CMK (cell line): Measurements from ENCODE around the gene S100A4.
"Not testable (repeated sequence)": the region's sequence is repeated elsewhere in the genome, so short reads cannot be mapped to it uniquely, and the experiment has no call there.

ENCODE experiments used
- DNase-seq: peaks from one replicate; pipeline ENCODE4 v3.0.0-alpha.2; 2010; ENCODE audit warnings: low read depth

S100A4 gene

DNA sequence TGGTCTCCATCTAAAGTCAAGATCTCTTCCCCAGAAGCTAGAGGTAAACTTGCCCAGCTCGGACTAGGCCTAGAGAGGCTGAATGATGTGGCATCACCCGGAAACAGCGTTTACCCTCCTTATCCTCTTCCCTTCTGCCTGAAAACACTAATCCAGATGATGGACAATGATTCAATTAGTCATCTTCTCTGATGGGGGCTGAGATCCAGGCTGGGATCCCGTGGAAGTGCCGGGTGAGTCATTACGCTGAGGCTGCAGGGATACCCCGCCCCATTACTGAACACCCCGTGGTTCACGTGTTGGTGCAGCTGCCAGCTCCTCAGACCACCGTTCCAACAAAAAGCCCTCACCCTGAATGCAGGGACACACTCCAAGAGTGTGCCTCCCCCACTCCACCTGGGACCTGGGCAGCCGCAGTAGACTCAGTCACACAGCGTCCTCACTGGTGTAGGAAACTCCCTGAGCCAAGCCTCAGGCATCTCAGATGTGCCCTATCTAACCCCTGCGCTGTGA, 11.9 kb downstream of the S100A4 start:
- DNase-seq = no peak

DNA sequence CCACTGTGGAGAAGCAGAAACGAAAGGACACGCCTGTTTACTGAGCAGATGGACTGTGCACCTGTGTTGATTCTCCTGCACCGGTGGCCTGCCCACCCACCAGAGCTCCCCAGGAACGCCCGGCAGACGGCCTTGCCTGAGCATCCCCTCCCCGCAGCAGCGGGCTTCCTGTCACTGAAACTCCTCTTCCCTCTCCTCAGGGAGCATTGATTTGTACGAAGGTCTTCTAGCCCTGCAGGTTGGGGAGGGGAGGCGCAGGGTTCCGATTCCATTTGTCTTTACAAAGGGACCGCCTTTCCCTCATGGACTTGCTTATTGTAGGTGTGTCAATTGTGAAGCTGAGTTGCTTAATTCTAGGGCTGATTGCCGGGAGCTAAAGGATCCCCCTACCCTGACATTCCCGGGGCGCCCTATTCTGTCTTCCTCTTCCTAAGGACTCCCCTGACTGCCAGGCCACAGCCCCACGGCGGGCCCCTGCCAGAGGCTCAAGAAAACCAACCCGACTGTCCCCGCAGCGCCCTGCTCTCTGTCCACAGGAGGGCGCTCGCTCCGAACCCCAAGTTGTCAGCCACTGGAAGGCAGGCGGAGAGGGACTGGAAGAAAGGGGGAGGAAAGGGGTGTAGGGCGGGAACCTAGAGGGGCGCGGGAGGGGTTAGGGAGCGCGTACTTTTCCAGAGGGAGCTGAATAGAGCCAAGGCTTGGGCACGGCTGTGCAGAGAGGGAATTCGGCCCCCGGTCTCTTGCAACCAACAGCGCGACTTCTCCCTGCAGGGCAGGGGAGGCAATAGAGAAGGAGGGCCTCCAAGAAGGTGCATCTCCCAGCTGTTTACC, 12.6 kb downstream of the S100A4 start:
- no peak for DNase-seq

DNA sequence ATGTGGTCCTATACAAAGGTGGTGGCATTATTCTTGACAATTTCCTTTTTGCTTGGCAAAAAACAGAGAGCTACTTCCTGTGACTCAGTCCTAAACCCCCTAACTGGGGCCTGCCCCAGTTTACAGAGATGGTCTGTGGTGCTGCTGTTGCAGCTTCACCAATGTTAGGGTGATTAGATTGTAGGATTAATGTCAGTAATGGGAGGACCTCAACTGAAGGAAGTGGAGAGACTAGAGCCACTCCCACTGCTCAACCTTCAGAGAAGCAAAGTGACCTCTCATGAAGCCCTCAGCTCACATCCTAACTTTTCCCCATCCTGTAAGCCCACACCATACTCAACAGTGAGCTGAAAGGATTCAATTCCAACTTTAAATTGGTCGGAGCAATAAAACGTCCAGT, 13.4 kb downstream of the S100A4 start:
- no peak for DNase-seq

DNA sequence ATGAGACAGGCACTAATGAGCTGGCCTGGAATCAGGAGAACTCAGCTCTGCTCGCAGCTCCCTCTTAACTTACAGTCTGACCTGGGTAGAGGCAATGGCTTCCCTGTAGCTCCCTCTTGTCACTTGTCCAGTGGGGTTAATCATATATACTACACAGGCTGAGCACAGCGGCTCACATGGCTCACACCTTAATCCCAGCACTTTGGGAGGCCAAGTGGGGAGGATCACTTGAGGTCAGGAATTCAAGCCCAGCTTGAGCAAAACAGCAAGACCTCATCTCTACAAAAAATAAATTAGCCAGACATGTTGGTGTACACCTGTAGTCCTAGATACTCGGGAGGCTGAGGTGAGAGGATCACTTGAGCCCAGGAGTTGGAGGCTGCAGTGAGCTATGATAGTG, 14.0 kb downstream of the S100A4 start:
- no peak for DNase-seq

DNA sequence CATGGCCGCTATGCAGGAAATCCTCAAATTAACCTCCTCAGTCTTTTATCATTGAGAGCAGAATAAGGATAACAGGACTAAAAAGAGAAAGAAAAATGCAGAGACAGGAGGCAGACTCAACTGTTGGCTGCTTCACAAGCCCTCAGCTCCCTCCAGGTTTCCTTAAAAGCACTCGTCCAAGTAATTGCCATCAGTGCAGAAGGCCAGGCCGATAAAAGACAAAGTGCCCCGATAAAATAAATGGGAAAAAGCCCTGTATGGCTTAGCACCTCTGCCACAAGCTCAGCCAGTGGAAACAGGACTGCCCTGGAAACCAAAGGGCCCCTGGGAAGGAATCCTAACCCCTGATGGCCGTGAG, 17.9 kb downstream of the S100A4 start:
- DNase-seq = no peak

DNA sequence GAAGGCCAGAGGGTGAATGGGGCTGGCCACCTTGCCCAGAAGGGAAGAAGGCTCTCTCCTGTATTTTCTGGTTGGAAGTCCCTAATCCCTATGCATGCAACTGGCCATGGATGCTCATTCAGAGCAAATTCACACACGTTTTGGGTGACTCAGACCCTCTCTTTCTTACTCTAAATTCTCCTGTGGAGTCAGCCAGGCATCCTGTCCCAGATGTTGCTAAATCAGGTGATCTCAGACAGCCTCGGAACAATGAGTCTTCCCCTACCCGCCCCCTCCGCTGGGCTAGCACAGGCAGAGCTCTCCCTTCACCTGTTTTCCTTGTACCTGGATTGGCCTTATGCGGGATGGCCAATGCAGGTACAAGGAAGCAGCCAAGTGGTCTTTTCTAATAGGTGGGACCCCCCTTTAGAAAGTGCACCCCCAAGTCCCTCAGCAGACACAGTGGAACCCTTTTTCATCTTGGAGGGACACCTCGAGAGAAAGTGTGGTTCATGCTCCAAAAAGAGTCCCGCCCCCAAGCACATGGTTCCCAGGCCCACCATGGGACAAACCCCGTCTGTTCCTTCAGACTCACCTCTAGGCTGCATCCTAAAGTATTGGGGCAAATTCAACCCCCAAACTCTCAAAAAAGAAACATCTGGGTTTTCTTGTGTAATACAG, 18.5 kb downstream of the S100A4 start:
- DNase-seq = no peak

DNA sequence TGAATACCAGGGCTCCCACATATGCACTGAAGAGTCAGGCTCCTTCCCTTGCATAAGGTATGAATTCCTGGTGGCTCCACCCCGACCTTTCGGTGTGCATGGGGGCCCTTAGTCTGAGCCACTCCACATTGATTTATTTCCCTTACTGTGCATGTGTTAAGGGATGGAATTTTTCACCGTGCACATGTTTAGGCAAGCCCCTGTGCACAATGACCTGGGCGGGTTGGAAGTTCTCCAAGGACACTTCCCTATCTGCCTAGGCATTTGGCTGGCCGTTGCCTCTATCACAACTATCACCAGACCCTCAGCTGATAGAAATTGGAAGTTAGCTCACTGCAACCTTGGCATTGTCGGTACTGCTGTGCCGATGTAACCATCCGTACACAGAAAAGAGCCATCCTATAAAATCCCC, 19.5 kb downstream of the S100A4 start:
- DNase-seq = no peak

DNA sequence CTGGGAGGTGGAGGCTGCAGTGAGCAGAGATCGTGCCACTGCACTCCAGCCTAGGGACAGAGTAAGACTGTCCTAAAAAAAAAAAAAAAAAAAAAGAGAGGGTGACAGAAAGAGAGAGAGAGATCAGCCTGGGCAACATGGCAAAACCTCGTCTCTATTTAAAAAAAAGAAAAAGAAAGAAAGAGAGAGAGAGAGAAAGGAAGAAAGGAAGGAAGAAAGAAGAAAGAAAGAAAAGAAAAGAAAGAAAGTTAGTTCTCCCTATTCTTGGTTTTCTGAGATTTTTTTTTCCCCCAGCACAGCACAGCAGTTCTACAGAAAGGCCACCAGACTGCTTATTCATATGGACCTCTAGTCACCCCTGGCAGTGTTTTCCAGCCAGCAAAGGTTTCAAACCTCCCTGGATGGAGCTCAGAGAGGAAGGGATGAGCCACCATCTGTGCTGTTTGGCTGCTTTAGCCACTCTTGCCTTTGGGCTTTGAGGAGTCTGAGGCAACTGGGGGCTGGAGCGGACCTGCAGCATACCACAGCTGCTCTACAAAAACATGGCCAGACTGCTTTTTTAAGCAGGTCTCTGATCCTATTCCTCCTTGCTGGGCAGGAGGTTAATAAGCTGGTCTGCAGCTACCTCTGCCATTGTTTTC, 20.4 kb downstream of the S100A4 start:
- DNase-seq = no peak

DNA sequence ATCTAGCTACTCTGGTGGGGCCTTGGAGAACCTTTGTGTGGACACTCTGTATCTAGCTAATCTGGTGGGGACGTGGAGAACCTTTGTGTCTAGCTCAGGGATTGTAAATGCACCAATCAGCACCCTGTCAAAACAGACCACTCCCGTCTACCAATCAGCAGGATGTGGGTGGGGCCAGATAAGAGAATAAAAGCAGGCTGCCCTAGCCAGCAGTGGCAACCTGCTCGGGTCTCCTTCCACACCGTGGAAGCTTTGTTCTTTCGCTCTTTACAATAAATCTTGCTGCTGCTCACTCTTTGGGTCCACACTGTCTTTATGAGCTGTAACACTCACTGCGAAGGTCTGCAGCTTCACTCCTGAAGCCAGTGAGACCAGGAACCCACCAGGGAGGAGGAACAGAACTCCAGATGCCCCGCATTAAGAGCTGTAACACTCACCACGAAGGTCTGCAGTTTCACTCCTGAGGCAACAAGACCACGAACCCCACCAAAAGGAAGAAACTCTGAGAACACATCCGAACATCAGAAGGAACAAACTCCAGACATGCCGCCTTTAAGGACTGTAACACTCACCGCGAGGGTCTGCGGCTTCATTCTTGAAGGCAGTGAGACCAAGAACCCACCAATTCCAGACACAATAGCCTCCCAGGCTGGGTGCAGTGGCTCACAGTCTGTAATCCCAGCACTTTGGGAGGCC, 23.1 kb downstream of the S100A4 start:
- not testable (repeated sequence) for DNase-seq

DNA sequence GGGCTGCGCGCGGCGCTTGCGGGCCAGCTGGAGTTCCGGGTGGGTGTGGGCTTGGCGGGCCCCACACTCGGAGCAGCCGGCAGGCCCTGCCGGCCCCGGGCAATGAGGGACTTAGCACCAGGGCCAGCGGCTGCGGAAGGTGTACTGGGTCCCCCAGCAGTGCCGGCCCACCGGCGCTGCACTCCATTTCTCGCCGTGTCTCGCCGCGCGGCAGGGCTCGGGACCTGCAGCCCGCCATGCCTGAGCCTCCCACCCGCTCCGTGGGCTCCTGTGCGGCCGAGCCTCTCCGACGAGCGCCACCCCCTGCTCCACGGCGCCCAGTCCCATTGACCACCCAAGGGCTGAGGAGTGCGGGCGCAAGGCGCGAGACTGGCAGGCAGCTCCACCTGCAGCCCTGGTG, 23.8 kb downstream of the S100A4 start:
- DNase-seq = not testable (repeated sequence)

DNA sequence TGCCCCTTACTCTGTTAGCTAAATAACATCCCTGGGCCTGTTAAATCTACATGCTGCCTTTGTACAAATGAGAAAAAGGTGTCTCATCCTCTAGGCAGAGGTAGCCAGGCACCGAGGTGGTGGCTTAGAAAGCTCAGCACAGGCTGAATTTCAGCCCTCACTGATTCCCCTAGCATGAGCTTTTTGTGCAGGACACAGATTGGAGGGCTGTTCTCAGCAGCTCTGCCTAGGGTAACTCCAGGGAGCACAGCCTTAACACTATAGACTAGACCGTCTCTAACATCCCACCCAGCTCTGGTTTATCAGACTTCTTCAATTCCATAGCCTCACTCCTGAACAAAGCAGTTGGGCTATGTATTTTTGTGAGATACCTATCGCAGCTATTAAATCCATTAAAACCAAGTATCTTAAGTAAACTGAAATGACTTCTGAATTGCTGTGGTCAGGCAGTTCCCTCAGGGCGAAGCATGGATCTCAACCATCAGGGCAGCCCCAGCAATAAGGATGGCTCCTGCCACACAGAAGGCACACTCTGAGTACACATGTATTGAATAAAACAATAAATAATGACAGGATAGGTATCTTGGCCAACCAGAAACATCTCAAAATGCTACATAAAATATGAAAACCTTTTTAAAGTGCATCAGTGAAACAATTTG, 24.7 kb downstream of the S100A4 start:
- no peak for DNase-seq

DNA sequence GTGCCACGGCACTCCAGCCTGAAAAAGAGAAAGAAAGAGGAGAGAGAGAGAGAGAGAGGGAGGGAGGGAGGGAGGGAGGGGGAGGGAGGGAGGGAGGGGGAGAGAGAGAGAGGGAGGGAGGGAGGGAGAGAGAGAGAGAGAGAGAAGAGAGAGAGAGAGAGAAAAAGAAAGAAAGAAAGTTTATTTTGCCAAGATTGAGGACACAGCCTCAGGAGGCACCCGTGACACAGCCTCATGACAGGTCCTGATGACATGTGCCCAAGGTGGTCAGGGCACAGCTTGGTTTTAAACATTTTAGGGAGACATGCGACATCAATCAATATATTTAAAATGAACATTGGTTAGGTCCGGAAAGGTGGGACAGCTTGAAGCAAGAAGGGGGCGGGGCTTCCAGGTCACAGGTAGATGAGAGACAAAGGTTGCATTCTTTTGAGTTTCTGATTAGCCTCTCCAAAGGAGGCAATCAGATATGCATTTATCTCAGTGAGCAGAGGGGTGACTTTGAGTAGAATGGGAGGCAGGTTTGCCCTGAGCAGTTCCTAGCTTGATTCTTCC, 25.4 kb downstream of the S100A4 start:
- DNase-seq = not testable (repeated sequence)

DNA sequence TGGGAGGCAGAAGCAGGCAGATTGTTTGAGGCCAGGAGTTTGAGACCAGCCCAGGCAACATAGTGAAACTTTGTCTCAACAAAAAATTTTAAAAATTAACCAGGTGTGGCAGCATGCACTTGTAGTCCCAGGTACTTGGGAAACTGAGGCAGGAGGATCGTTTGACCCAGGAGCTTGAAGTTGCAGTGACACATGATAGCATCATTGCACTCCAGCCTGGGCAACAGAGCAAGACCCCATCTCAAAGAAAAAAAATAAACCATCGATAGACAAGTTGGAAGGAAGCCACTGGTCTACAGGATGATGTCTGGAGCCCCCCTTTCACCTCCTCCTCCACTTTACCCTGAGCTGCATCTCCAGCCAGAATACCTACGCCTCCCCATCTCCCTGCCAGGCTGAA, 26.4 kb downstream of the S100A4 start:
- no peak for DNase-seq

DNA sequence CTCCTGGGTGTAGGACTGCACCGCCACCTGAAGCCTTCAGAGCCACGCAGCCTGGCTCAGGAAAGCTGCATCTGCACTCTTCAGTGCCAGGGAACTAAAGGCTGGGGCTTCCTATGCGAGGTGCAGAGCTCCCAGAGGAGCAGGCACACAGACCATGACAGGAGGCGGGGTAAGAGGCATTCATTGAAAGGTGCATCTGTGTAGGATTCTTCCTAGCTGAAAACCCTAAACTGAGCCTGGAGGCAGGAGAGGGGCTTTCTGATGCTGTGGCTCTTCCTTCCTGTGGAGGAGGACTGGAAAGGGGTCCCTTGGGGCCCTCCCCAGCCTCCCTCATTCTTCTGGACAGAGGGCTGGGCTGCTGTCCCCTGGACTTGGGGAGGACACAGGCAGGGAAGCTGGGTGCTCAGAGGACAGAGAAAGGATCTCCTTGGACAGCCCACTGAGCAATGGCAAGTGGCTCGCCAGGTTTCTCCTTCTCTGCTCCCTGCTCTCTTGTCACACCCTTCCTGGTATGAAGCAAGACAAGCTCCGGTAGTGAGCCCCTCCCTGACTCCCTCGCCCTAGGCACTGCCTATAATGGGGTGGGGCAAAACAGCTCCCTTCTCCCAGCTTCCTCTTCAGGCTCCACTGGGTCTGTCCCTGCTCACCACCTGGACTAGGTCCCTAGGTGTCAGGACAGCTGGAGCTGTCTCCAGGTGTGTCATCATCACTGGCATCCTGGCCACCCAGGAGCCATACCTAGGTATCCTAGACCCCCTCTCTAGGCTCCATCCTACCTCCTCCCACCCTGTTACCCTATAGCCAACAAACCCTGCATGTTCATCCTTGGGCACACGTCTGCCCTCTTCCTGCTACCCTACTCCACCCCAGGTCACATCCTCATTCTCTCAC, 29.9 kb downstream of the S100A4 start:
- peak; percentile 25 for DNase-seq

DNA sequence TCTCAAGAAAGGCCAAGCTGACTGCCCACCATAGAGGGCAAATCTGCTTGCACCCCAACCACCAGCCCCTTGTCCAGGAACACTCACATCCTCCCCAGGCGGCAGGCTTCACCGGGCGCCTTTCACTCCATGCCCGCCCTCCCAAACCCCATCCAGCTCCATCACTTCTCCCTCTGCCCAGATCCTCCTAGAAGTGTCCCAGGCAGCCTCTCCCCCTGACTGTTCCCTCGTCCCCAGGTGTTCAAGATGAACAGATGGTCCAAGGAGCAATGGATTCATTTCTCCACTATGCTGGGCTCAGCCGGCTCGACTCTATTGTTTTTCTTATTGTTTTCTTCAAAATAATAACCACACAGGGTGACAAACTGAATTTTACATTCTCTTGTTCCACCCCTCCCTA, 31.9 kb downstream of the S100A4 start:
- no peak for DNase-seq

DNA sequence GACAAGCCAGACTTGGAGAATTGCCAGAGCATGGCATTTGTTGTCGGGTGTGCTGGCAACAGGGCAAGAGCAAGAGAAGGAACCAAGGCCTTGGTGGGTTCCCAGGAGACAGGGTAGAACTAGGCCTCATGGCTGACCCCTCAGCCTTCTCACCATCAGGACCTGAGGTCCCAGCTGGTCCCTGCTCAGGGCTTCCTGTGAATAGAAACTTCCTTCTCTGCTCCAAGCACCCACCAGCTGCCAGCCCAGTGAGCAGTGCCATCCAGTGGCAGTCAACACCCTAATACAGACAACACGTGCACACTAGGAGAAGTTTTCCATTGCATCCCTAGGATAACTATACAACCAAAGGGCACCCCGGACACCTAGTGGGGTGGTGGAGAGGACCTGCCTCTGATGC, 32.6 kb downstream of the S100A4 start:
- no peak for DNase-seq

DNA sequence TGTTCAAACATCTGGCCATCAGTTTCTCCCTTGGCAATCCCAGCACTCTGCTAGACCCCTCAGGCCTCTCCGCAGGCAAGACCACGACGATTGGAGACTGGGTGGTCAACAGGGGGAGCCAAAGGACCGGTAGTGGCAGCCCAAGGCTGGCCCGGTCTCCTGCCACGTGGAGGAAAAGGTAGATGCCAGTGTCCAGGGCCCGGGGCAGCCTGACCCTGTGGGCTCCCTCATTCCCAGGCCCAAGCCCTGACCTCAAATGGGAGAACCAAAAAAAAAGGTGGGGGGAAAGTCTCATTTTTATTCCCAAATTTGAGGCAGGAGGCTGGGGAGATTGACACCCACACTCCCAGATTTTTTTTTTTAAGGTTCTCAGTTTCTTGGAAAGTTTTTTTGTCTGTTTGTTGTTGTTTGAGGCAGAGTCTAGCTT, 34.6 kb downstream of the S100A4 start:
- peak; percentile 69 for DNase-seq

DNA sequence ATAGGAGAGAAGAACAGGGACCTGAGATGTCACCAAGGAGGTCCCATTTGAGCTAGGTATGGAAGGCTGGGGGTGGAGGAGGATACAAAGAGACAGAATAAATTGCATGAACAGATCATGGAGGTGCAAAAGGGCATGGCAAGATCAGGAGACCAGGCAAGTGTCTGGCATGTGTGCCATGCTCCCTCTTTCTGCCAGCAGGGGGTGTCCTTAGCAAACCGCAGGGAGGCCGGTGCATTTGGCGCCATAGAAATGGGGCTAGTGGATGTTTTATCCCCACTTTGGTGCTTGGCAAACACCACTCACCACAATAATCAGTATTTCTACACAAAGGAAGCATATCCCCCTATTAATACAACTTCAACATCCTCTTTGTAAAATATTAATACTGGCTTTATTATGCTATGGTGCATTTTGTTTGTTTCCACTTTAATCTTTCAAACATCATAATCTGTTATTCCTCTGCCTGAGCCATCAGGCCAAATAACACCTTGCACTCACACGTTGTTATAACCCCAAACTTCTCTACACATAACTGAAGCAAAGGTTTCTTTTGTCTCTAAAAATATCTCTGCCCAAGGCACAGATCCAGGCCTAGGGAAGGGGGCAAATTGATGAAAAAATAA, 35.8 kb downstream of the S100A4 start:
- no peak for DNase-seq

DNA sequence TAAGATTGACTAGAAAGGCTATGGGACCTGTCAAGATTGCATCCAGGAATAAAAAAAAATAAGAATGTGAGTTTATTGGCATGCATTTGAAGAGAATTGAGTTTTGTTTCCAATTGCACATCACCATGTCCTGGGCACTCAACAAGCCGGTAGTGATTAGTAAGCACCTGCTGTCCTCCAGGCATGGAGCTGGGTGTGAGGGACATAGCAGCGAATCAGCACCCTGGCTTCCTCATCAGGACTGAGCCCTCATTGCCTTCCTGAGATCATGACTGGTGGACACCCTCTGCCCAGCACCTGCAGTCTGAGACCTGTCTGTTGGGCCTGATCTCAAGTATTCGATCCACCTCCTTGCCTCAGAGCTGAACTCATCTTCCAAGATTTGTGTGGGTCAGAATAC, 36.6 kb downstream of the S100A4 start:
- no peak for DNase-seq
